NB4 (cell line): Measurements from ENCODE around the gene TCTN3.

ENCODE experiments used
- MYC ChIP-seq: IDR thresholded peaks from 2 replicates; pipeline ENCODE4 v1.6.1; 2011; ENCODE audit warnings: low read depth, low read length
- POLR2A ChIP-seq: IDR thresholded peaks from 2 replicates; pipeline ENCODE4 v1.6.1; 2011; ENCODE audit warnings: mild to moderate bottlenecking; ENCODE audit not compliant: insufficient read length; ENCODE audit errors: extremely low read depth
- TF ChIP-seq, protein P1 (sequence below): IDR thresholded peaks from one replicate; pipeline ENCODE4 v1.5.1; 2012; ENCODE audit warnings: low read depth, low read length
- TF ChIP-seq, protein P2 (sequence below): IDR thresholded peaks from 2 replicates; pipeline ENCODE4 v1.6.1; 2011; ENCODE audit warnings: low read depth, low read length

DNA sequence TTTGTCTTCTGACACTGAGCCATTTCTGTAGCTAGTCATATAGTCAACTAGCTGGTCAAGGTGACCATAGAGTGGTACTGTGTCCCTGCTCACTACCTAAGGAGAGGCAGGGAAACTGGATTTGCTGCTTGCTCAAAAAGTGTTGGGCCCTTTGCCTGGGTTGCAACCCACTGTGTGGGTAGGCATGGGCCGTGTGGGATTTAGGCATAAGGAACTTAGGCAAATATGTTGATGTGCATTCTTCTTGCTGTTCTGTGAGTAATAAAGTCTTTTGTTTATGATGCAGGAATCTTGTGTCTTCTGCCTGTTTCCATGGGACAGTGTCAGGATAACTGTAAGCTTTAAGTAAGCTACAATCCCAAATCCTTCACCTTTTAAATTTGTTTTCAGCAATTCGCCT, 23.1 kb upstream of the TCTN3 start:
- TF ChIP-seq, protein P1, sequence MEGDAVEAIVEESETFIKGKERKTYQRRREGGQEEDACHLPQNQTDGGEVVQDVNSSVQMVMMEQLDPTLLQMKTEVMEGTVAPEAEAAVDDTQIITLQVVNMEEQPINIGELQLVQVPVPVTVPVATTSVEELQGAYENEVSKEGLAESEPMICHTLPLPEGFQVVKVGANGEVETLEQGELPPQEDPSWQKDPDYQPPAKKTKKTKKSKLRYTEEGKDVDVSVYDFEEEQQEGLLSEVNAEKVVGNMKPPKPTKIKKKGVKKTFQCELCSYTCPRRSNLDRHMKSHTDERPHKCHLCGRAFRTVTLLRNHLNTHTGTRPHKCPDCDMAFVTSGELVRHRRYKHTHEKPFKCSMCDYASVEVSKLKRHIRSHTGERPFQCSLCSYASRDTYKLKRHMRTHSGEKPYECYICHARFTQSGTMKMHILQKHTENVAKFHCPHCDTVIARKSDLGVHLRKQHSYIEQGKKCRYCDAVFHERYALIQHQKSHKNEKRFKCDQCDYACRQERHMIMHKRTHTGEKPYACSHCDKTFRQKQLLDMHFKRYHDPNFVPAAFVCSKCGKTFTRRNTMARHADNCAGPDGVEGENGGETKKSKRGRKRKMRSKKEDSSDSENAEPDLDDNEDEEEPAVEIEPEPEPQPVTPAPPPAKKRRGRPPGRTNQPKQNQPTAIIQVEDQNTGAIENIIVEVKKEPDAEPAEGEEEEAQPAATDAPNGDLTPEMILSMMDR = no peak
- TF ChIP-seq MYC (no peak), POLR2A (no peak)
- TF ChIP-seq, protein P2, sequence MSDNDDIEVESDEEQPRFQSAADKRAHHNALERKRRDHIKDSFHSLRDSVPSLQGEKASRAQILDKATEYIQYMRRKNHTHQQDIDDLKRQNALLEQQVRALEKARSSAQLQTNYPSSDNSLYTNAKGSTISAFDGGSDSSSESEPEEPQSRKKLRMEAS = no peak
